Neural cell (in vitro differentiated cells): ENCODE data around the gene CELSR2. TPM values are rescaled to one million over a fixed set of nuclear protein-coding genes. Genes with fewer than 3 reads are reported as not detected.

Source experiments
- H2AFZ ChIP-seq: fragments of 200-600, 300-800 bp; sonication (generic), shearing (Covaris generic); 2 replicates; pipeline ENCODE4 v1.6.0; 2014; ENCODE audit warnings: low read depth, mild to moderate bottlenecking, antibody characterized with exemption, low read length, moderate library complexity
- H3F3A ChIP-seq: fragments of 200-600 bp; shearing (Covaris generic); 2 replicates; pipeline ENCODE4 v1.6.1; 2016; ENCODE audit warnings: mild to moderate bottlenecking, moderate library complexity, mixed read lengths, antibody characterized with exemption, low read length; ENCODE audit not compliant: insufficient read depth, poor library complexity, severe bottlenecking
- H3K27ac ChIP-seq: fragments of 200-600, 300-800 bp; sonication (generic), shearing (Covaris generic); 2 replicates; pipeline ENCODE4 v1.5.1; 2014; ENCODE audit warnings: mild to moderate bottlenecking, low read length, moderate library complexity
- H3K27me3 ChIP-seq: fragments of 300-800, 200-600 bp; sonication (generic), shearing (Covaris generic); 2 replicates; pipeline ENCODE4 v1.6.0; 2014; ENCODE audit warnings: mild to moderate bottlenecking, low read depth, low read length, moderate library complexity; ENCODE audit not compliant: insufficient read depth
- H3K36me3 ChIP-seq: fragments of 300-800, 200-600 bp; sonication (generic), shearing (Covaris generic); 2 replicates; pipeline ENCODE4 v1.5.1; 2014; ENCODE audit warnings: mild to moderate bottlenecking, antibody characterized with exemption, low read length, moderate library complexity; ENCODE audit not compliant: insufficient read depth
- H3K4me2 ChIP-seq: fragments of 300-800, 200-600 bp; sonication (generic), shearing (Covaris generic); 2 replicates; pipeline ENCODE4 v1.6.0; 2014; ENCODE audit warnings: mild to moderate bottlenecking, low read length
- H3K4me3 ChIP-seq: fragments of 300-800, 200-600 bp; sonication (generic), shearing (Covaris generic); 2 replicates; pipeline ENCODE4 v1.5.1; 2014; ENCODE audit warnings: mild to moderate bottlenecking, low read length, moderate library complexity
- H3K79me2 ChIP-seq: fragments of 200-600 bp; shearing (Covaris generic); replicated peaks from 2 replicates; pipeline ENCODE4 v1.6.0; 2014; ENCODE audit warnings: mild to moderate bottlenecking, low read length, moderate library complexity; ENCODE audit not compliant: insufficient read depth
- H3K9ac ChIP-seq: fragments of 300-800, 200-600 bp; sonication (generic), shearing (Covaris generic); 2 replicates; pipeline ENCODE4 v1.6.1; 2016; ENCODE audit warnings: mild to moderate bottlenecking, low read length, mixed read lengths
- H3K9me2 ChIP-seq: fragments of 200-600 bp; shearing (Covaris generic); 2 replicates; pipeline ENCODE4 v1.6.1; 2016; ENCODE audit warnings: mild to moderate bottlenecking, low read length, mixed read lengths; ENCODE audit not compliant: insufficient read depth
- H3K9me3 ChIP-seq: fragments of 200-600, 300-800 bp; sonication (generic), shearing (Covaris generic); 2 replicates; pipeline ENCODE4 v1.6.1; 2016; ENCODE audit warnings: mild to moderate bottlenecking, mixed run types, low read length, moderate library complexity, mixed read lengths
- H4K20me1 ChIP-seq: fragments of 200-600 bp; shearing (Covaris generic); 2 replicates; pipeline ENCODE4 v1.6.1; 2016; ENCODE audit warnings: mild to moderate bottlenecking, mixed run types; ENCODE audit not compliant: insufficient read depth
- CTCF ChIP-seq: fragments of 450-650 bp; IDR thresholded peaks from 2 replicates; pipeline ENCODE4 v1.5.1; 2014; ENCODE audit warnings: antibody characterized with exemption, mild to moderate bottlenecking, moderate library complexity; ENCODE audit not compliant: poor library complexity, severe bottlenecking
- EP300 ChIP-seq: fragments of 450-650 bp; conservative IDR thresholded peaks from 2 replicates; pipeline ENCODE4 v1.6.1; 2014; ENCODE audit warnings: antibody characterized with exemption, mild to moderate bottlenecking, moderate library complexity; ENCODE audit not compliant: poor library complexity, severe bottlenecking
- EZH2 ChIP-seq: fragments of 200-600, 300-800 bp; shearing (Covaris generic), sonication (generic); IDR thresholded peaks from 2 replicates; pipeline ENCODE4 v1.6.1; 2014; ENCODE audit warnings: antibody characterized with exemption, low read length, borderline replicate concordance, mild to moderate bottlenecking; ENCODE audit not compliant: insufficient read depth, poor library complexity, severe bottlenecking
- MXI1 ChIP-seq: fragments of 450-650 bp; conservative IDR thresholded peaks from 2 replicates; pipeline ENCODE4 v1.6.1; 2014; ENCODE audit warnings: antibody characterized with exemption, mild to moderate bottlenecking; ENCODE audit not compliant: poor library complexity, severe bottlenecking
- POLR2AphosphoS5 ChIP-seq: IDR thresholded peaks from 2 replicates; pipeline ENCODE4 v1.6.1; 2012
- RAD21 ChIP-seq: fragments of 450-650 bp; conservative IDR thresholded peaks from 2 replicates; pipeline ENCODE4 v1.6.1; 2014; ENCODE audit warnings: antibody characterized with exemption, mild to moderate bottlenecking, moderate library complexity
- SMC3 ChIP-seq: fragments of 450-650 bp; conservative IDR thresholded peaks from 2 replicates; pipeline ENCODE4 v1.6.1; 2014; ENCODE audit warnings: antibody characterized with exemption, mild to moderate bottlenecking, moderate library complexity; ENCODE audit not compliant: poor library complexity
- TAF1 ChIP-seq: IDR thresholded peaks from 2 replicates; pipeline ENCODE4 v1.6.1; 2012; ENCODE audit warnings: low read depth
- polyA plus RNA-seq: library from polyadenylated mRNA; depleted of rRNA; stranded (reverse); fragments of >200 nt; gene quantifications from 2 replicates; pipeline ENCODE4 v1.2.3, GENCODE V29; 2014
- TF ChIP-seq, protein P1 (sequence below): IDR thresholded peaks from 2 replicates; pipeline ENCODE4 v1.6.1; 2012; ENCODE audit warnings: borderline replicate concordance

Gene CELSR2
- polyA plus RNA-seq, 1 donor from 2014 or later: 7.9 TPM

DNA sequence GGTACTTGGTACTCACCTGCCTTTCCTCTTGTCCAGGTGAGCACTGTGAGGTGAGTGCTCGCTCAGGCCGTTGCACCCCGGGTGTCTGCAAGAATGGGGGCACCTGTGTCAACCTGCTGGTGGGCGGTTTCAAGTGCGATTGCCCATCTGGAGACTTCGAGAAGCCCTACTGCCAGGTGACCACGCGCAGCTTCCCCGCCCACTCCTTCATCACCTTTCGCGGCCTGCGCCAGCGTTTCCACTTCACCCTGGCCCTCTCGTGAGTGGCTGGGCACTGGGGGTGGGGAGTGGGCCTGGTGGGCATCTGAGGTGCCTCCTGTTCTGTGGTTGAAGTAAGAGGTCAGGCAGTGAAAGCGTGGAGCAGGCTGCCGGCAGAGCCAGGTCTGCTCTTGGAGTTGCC, 11.7 kb downstream of the CELSR2 start:
- no peaks in the 10 kb centered on the region for H4K20me1 ChIP-seq
- no peak overlapping the region for H3K9ac ChIP-seq
- H3K79me2 ChIP-seq: peaks cover 5% of the 10 kb centered on the region
- H3K4me2 ChIP-seq: no peak overlapping the region
- H3K27me3 ChIP-seq: no peaks in the 10 kb centered on the region
- H2AFZ ChIP-seq: no peak overlapping the region
- peak overlapping the region; percentile 64 for H3K27ac ChIP-seq
- TF ChIP-seq EZH2: no peak
- TF ChIP-seq CTCF: no peak
- TF ChIP-seq RAD21: no peak
- TF ChIP-seq MXI1: no peak
- TF ChIP-seq, protein P1, sequence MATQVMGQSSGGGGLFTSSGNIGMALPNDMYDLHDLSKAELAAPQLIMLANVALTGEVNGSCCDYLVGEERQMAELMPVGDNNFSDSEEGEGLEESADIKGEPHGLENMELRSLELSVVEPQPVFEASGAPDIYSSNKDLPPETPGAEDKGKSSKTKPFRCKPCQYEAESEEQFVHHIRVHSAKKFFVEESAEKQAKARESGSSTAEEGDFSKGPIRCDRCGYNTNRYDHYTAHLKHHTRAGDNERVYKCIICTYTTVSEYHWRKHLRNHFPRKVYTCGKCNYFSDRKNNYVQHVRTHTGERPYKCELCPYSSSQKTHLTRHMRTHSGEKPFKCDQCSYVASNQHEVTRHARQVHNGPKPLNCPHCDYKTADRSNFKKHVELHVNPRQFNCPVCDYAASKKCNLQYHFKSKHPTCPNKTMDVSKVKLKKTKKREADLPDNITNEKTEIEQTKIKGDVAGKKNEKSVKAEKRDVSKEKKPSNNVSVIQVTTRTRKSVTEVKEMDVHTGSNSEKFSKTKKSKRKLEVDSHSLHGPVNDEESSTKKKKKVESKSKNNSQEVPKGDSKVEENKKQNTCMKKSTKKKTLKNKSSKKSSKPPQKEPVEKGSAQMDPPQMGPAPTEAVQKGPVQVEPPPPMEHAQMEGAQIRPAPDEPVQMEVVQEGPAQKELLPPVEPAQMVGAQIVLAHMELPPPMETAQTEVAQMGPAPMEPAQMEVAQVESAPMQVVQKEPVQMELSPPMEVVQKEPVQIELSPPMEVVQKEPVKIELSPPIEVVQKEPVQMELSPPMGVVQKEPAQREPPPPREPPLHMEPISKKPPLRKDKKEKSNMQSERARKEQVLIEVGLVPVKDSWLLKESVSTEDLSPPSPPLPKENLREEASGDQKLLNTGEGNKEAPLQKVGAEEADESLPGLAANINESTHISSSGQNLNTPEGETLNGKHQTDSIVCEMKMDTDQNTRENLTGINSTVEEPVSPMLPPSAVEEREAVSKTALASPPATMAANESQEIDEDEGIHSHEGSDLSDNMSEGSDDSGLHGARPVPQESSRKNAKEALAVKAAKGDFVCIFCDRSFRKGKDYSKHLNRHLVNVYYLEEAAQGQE: no peak
- TF ChIP-seq SMC3: no peak
- TF ChIP-seq POLR2AphosphoS5: no peak
- TF ChIP-seq TAF1: no peak
- H3K4me3 ChIP-seq: no peak overlapping the region
- no peaks in the 10 kb centered on the region for H3K9me2 ChIP-seq
- H3K9me3 ChIP-seq: no peaks in the 10 kb centered on the region
- no peaks in the 10 kb centered on the region for H3F3A ChIP-seq
- peaks cover 8% of the 10 kb centered on the region for H3K36me3 ChIP-seq

GRCh38 chr1:109261578-109261977, 12.2 kb downstream of the CELSR2 start:
- H3K79me2 ChIP-seq: no peaks in the 10 kb centered on the region
- TF ChIP-seq EP300 (no peak), CTCF (no peak), RAD21 (no peak)
- H3K36me3 ChIP-seq: peaks cover 8% of the 10 kb centered on the region
- no peaks in the 10 kb centered on the region for H3K9me2 ChIP-seq
- no peak overlapping the region for H3K4me3 ChIP-seq
- no peaks in the 10 kb centered on the region for H3K9me3 ChIP-seq
- no peak overlapping the region for H2AFZ ChIP-seq
- no peaks in the 10 kb centered on the region for H4K20me1 ChIP-seq
- H3F3A ChIP-seq: no peaks in the 10 kb centered on the region
- no peak overlapping the region for H3K9ac ChIP-seq
- no peak overlapping the region for H3K4me2 ChIP-seq
- no peak overlapping the region for H3K27ac ChIP-seq
- H3K27me3 ChIP-seq: no peaks in the 10 kb centered on the region
